Right lung (tissue), 10 donors: ENCODE data around the gene LCE2B. TPM values are rescaled to one million over a fixed set of nuclear protein-coding genes. Genes with fewer than 3 reads are reported as not detected.
"Not testable (repeated sequence)": the region's sequence is repeated elsewhere in the genome, so short reads cannot be mapped to it uniquely, and the experiment has no call there.

ENCODE experiments used
- DNase-seq, 2 donors: peaks; one replicate each; pipeline ENCODE4 v3.0.0-alpha.2; 2013
- long read RNA-seq, 8 donors: transcript quantifications; one replicate each; lab custom pipeline, GENCODE V29; 2026
- polyA plus RNA-seq, 5 donors: library from polyadenylated mRNA; unstranded; fragments of 120-200 nt; gene quantifications; one replicate each; pipeline versions ENCODE4 v1.2.1 to v1.2.3, GENCODE V29; 2013; ENCODE audit warnings: inconsistent platforms in 1 of 5, low replicate concordance in 1 of 5; ENCODE audit not compliant: insufficient read length in 5 of 5, insufficient read depth in 1 of 5

LCE2B gene, protein sequence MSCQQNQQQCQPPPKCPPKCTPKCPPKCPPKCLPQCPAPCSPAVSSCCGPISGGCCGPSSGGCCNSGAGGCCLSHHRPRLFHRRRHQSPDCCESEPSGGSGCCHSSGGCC
- not detected for polyA plus RNA-seq
- long read RNA-seq, donor 1 = 0 reads
- long read RNA-seq, donor 2 = 0 reads
- long read RNA-seq, donor 3 = 0 reads
- long read RNA-seq, donor 4 = 0 reads
- long read RNA-seq, donor 5 = 0 reads
- long read RNA-seq, donor 6 = 0 reads
- long read RNA-seq, donor 7 = 0 reads
- long read RNA-seq, donor 8 = 0 reads

DNA sequence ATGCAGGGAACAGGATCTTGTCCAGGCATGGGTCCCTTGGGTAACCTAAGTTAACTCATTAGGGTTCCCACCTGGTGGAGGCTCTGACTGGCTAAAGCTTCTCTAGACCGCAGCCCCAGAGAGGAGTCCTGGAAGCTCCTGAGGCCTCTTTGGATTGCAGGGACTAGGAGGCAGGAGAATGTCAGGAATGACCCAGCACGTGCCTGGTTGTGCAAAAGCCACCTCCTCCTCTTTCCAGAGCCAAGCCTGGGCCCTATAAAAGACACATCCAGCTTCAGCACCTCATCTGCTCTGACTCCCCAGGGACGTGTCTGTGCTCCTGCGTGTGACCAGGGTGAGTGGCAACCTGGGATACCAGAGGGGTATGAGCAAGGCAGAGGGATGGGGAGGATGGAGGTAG, at the start of gene LCE2B:
Gene LCE2B, plus strand, starts transcription at position 301 of the 400 bp plus-strand sequence. CDS start 721 bp downstream, outside the sequence.
- not testable (repeated sequence) for DNase-seq

GRCh38 chr1:152640351-152640750, 45.6 kb upstream of the LCE2B start:
- DNase-seq = no peak

GRCh38 chr1:152643945-152644344, 42.0 kb upstream of the LCE2B start:
- DNase-seq = no peak

DNA sequence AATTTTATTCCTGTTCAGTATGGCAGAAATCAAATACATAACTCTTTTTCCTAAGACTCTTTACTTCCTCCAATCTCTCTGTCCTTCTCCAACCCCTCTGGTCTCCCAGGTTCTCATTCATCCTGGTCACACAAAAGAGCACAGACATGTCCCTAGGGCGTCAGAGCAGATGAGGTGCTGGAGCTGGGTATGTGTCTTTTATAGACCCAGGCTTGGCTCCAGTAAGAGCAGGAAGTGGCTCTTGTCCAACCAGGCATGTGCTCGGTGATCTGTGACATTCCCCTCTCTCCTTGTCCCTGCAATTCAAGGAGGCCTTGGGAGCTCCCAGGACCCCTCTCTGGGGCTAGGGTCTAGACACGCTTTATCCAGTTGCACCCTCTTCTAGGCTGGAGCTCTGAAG, 40.8 kb upstream of the LCE2B start:
- no peak for DNase-seq

DNA sequence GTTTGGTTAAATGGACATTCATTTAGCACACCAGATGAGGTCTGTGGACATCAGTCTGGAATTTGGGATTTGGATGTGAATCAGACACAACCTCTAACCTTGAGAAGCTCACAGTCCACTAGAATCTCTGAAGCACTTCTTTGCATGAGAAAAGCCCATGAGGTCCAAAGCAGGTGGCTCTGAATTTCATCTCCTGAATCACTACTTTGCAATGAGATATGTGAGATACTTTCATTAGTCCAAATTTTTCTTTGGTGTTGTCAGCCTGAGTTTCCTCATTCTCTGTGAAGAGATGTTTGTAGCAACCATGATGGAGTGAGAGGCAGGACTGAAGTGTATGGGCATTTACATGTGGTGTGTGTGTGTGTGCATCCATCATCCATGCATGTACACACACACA, 39.3 kb upstream of the LCE2B start:
- DNase-seq = no peak

GRCh38 chr1:152654110-152654509, 31.8 kb upstream of the LCE2B start:
- DNase-seq = peak; percentile 2 to 51

DNA sequence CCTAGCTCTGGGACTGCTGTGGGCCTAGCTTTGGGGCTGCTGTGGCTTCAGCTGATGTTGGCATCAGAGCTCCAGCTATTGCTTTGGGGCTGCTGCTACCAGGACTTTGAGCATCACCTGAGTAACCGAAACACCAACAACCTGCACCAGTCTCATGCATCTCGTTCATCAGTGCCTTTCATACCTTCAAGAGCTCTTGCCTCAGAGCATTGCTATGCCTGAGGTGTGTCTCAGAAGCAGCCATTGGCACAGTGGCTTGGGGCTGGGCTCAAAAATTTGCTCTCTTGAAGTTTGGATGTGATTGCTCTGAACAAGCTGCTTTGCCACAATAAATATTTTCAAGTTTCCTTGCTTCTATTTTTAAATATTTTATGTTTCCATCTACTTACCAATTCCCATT, 29.5 kb upstream of the LCE2B start:
- no peak for DNase-seq

- DNase-seq = no peak
These were observed 28.2 kb upstream of the LCE2B start for GRCh38 chr1:152657677-152658076.

- no peak for DNase-seq
These were observed 27.3 kb upstream of the LCE2B start for GRCh38 chr1:152658649-152659048.

GRCh38 chr1:152663098-152663497, 22.8 kb upstream of the LCE2B start, which contains the start of gene LCE2D:
TSS of gene LCE2D (plus strand) at chr1:152663380. CDS start at chr1:152664106, 726 bp downstream.
- DNase-seq = no peak

DNA sequence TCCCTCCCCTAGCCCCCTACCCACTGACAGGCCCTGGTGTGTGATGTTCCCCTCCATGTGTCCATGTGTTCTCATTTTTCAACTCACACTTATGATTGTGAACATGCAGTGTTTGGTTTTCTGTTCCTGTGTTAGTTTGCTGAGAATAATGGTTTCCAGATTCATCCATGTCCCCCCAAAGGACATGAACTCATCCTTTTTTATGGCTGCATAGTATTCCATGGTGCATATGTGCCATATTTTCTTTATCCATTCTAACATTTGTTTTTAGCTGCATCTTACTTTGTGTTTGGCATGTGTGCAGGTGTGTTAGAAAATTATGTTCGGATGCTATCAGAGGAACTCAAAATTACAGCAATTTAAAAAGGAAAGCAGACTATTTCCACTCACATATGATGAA, 19.8 kb upstream of the LCE2B start:
- not testable (repeated sequence) for DNase-seq

DNA sequence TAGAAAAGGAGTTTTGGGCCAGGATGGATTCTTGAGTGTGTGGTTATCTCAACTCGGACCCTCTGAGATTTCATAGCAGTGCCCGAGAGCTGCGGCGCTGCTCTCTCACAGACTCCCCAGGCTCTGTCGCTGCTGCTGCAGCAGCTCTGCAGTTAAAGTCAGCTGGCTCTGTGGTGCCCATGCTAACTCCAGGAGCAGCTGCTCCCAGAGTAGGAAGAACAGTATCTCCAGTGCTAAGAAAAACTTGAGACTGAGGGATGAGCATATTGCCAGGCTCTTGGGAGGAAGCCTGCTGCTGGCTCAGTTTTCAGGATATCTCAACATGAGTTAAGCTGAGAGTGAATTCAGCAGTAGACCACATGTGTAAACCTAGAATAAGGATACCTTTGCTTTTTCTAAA, 18.3 kb upstream of the LCE2B start:
- DNase-seq = no peak

DNA sequence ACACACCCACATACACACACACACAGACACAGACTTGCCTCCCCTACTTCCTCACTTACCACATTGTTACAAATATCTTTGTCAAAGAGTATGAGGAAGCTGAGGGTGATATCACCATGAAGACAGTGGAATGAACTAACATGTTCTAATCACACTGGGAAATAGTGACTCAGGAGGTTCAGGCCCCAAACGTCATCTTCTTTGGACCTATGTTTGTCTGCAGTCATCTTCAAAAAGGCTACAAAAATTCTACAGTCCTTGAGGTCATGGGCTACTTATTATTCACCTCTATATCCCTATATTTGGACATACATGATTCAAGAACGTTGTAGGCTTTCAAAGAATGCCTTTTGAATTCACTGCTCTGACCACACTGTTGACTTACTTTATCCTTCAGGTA, 12.9 kb upstream of the LCE2B start:
- no peak for DNase-seq

DNA sequence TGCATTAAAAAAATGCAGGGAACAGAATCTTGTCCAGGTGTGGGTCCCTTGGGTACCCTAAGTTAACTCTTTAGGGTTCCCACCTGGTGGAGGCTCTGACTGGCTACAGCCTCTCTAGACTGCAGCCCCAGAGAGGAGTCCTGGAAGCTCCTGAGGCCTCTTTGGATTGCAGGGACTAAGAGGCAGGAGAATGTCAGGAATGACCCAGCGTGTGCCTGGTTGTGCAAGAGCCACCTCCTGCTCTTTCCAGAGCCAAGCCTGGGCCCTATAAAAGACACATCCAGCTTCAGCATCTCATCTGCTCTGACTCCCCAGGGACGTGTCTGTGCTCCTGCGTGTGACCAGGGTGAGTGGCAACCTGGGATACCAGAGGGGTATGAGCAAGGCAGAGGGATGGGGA, 10.9 kb upstream of the LCE2B start, which contains the start of gene LCE2C:
Gene LCE2C, plus strand, starts transcription at position 297 of the 400 bp plus-strand sequence. CDS start 737 bp downstream, outside the sequence.
- DNase-seq = not testable (repeated sequence)

DNA sequence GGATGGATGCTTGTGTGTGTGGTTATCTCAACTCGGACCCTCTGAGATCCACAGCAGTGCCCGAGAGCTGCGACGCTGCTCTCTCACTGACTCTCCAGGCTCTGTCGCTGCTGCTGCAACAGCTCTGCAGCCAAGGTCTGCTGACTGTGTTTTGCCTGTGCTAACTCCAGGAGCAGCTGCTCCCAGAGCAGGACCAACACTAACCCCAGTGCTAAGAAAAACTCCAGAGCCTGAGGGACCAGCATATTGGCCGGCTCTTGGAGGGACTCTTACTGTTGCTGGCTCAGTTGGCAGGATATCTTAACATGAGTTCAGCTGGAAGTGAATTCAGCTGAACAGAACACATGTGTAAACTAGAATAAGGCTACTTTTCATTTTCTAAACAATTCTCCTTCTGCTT, 6.5 kb upstream of the LCE2B start:
- DNase-seq = no peak

DNA sequence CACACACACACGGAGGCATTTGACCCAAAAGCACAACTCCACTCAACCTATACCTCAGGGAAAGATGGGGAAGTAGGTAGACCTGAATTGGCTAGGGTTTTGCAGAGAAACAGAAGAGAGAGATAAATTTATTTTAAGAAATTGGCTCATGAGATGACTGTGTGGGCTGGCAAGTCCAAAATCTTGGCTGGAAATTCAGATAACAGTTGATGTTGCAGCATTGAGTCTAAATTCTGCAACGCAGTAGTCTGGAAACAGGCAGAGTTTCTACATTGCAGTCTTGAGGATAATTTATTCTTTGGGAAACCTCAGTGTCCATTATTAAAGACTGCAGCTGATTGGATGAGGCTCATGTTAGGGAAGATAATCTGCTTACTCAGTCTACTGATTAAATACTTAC, 4.3 kb upstream of the LCE2B start:
- no peak for DNase-seq

- DNase-seq = no peak
These were observed 2.1 kb upstream of the LCE2B start for GRCh38 chr1:152683846-152684245.

DNA sequence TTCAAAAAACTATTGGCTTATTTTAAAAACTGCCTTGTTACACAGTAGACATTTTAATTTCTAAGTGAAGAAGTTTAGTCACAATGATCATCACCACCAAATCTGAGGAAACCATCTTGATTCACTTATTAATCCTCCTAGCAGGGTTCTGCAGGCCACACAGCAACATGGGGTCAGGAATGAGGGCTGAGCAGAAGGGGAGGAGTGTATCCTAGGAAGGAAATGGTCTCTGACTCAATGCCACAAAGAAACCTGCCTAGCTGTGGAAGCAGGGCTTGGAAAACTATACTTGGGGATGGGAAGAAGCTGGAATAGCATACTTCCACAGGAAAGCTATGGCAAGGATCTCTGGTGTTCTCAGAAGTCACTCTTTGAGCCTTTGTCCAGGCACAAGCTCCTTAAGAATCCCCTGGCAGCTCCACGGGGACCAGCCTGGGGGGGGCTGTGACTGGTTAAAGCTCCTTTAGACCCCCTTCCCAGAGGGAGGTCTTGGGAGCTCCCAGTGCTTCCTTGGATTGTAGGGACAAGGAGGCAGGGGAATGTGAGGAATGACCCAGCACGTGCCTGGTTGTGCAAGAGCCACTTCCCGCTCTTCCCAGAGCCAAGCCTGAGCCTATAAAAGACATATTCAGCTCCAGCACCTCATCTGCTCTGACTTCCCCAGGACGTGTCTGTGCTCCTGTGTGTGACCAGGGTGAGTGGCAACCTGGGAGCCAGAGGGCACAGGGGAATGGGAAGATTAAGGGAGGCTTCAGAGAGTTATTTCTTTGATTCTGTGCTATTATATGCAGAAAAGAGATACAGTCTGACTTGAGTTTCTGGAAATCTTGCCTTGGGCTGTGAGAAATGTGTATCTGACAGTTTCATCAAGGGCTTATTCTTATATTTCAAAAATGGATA, 12.0 kb downstream of the LCE2B start, which contains the start of gene LCE2A:
Gene LCE2A, plus strand, starts transcription at position 645 of the 900 bp plus-strand sequence. CDS start 557 bp downstream, outside the sequence.
- DNase-seq = no peak

GRCh38 chr1:152699746-152700145, 13.8 kb downstream of the LCE2B start:
- DNase-seq = no peak

DNA sequence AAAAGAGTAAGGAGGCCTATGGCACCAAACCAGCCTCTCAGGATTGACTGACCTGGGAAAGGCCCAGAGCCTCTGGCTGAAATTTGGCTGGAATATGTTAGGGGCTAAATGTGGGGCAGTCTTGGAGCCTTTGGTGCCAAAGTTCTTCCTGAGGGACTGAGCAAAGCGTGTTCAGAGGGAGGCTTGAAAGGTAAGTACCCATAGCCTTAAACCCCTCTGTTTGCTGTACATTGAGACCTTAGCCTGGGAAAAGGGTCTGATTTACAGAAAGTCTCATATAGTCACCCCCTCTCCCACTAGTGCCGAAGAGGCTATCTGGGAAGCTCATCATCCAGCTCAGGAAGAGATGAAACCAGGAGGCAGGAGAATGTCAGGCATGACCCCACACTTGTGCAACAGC, 21.9 kb downstream of the LCE2B start, which contains the start of gene LCE4A:
Gene LCE4A, plus strand, starts transcription at position 301 of the 400 bp plus-strand sequence. CDS start 916 bp downstream, outside the sequence.
- DNase-seq = no peak

DNA sequence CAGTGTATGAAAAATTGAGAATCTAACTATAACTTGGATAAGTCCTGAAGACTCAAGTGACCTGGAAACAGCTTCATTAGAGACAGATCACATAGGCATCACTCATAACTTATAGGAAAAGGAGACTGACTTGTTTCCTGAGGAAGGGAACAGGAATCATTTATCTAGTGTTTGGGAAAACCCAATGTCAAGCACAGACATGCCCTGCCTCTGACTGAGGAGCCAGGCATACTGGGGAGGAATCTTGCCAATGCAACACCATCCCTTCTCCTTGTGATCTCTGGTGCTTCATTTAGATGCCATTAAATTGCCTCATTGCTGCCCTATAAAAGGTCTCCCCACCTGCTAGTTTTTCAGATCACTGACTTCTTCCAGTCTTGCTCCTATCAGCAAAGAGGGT, 32.3 kb downstream of the LCE2B start:
- no peak for DNase-seq

DNA sequence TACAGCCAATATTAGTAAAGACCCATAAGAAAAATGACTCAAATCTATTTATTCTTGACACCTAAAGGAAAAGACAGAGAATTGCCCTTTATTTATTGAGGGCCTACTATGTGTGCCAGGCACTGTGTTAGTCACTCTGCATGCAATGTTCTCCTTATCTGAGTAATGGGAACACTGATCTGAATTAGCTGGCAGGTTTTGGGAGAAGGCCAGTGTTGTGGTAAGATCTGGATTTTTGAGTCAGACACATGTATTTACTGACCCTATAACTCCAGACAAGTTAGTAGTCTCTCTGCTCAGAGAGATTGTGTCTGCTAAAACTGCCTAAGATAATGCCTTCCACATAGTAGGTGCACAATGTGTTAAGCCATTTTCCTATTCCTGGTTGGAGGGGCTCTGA, 39.3 kb downstream of the LCE2B start:
- DNase-seq = no peak
